Fibroblast of lung (primary cell): Measurements from ENCODE around the gene CPNE2. TPM values are rescaled to one million over a fixed set of nuclear protein-coding genes. Genes with fewer than 3 reads are reported as not detected.
A peak's percentile ranks its signal among the peaks of the same experiment; 100 is the strongest.

Experiments
- DNase-seq, 2 donors: peaks; one replicate each; pipeline versions ENCODE4 v3.0.0 to v3.0.0-alpha.2; 2010; ENCODE audit warnings: low read depth in 2 of 2
- H2AFZ ChIP-seq: 2 replicates; pipeline ENCODE4 v1.5.1; 2012; ENCODE audit warnings: low read length, control low read depth, inconsistent platforms
- H3K27ac ChIP-seq: 2 replicates; pipeline ENCODE4 v1.5.1; 2011; ENCODE audit warnings: low read length, control low read depth; ENCODE audit not compliant: insufficient read depth
- H3K27me3 ChIP-seq: 2 replicates; pipeline ENCODE4 v1.5.1; 2011; ENCODE audit warnings: mild to moderate bottlenecking, low read length; ENCODE audit not compliant: control insufficient read depth, insufficient read depth
- H3K36me3 ChIP-seq: 2 replicates; pipeline ENCODE4 v1.5.1; 2011; ENCODE audit warnings: low read length; ENCODE audit not compliant: control insufficient read depth, insufficient read depth
- H3K4me1 ChIP-seq: 2 replicates; pipeline ENCODE4 v1.5.1; 2011; ENCODE audit warnings: low read length; ENCODE audit not compliant: control insufficient read depth, insufficient read depth; ENCODE audit errors: extremely low read depth
- H3K4me2 ChIP-seq: 2 replicates; pipeline ENCODE4 v1.5.1; 2011; ENCODE audit warnings: low read length, control low read depth; ENCODE audit not compliant: insufficient read depth; ENCODE audit errors: extremely low read depth
- H3K4me3 ChIP-seq, 4 experiments: fragments of 200-600 bp in 1 of 4; sonication (generic) in 1 of 4; replicated peaks in 1 of 4; 2 replicates each; pipeline ENCODE4 v1.5.1; 2011 to 2016; ENCODE audit warnings: low read length in 4 of 4, low read depth in 3 of 4, mild to moderate bottlenecking in 3 of 4, control low read depth in 2 of 4, inconsistent platforms in 1 of 4, mixed read lengths in 1 of 4; ENCODE audit not compliant: insufficient read depth in 1 of 4; ENCODE audit errors: control extremely low read depth in 1 of 4
- H3K79me2 ChIP-seq: 2 replicates; pipeline ENCODE4 v1.5.1; 2012; ENCODE audit warnings: mild to moderate bottlenecking, low read length, inconsistent platforms; ENCODE audit not compliant: control insufficient read depth, insufficient read depth
- H3K9ac ChIP-seq: 2 replicates; pipeline ENCODE4 v1.5.1; 2011; ENCODE audit warnings: mild to moderate bottlenecking, low read length, control low read depth; ENCODE audit not compliant: insufficient read depth
- H3K9me3 ChIP-seq: 2 replicates; pipeline ENCODE4 v1.5.1; 2012; ENCODE audit warnings: low read depth, low read length; ENCODE audit not compliant: control insufficient read depth, insufficient read depth
- H4K20me1 ChIP-seq: 2 replicates; pipeline ENCODE4 v1.5.1; 2011; ENCODE audit warnings: low read length; ENCODE audit not compliant: control insufficient read depth, insufficient read depth; ENCODE audit errors: extremely low read depth
- EZH2 ChIP-seq: IDR thresholded peaks from 2 replicates; pipeline ENCODE4 v1.5.1; 2012; ENCODE audit warnings: low read length, control low read depth, mild to moderate bottlenecking; ENCODE audit errors: missing control alignments
- polyA plus RNA-seq, 2 donors: library from polyadenylated mRNA; depleted of rRNA in 1 of 2; stranded (reverse) in 1 of 2; unstranded in 1 of 2; fragments of >200 nt; gene quantifications; 2 replicates each; pipeline ENCODE4 v1.2.1, GENCODE V29; 2011 to 2012; ENCODE audit warnings: missing spikeins in 1 of 2
- total RNA-seq: library from RNA; depleted of rRNA; stranded (reverse); fragments of >200 nt; gene quantifications from 2 replicates; pipeline ENCODE4 v1.2.1, GENCODE V29; 2014
- TF ChIP-seq, protein P1 (sequence below), 2 donors: IDR thresholded peaks in 1 of 2; conservative IDR thresholded peaks in 1 of 2; 1 replicate in 1 of 2; 2 replicates in 1 of 2; pipeline ENCODE4 v1.5.1; 2011 to 2012; ENCODE audit warnings: low read length in 2 of 2, control low read depth in 1 of 2, inconsistent platforms in 1 of 2, low read depth in 1 of 2, mild to moderate bottlenecking in 1 of 2

The CPNE2 gene
- total and polyA plus RNA-seq, 2 donors (not counting 1 experiment from before 2014, with no cell fraction given): 20.5 to 39.6 TPM

- H2AFZ ChIP-seq: no peak overlapping the region
- no peaks in the 10 kb centered on the region for H3K27me3 ChIP-seq
- no peak overlapping the region for H3K27ac ChIP-seq
- peaks cover 2% of the 10 kb centered on the region for H3K4me1 ChIP-seq
- no peak overlapping the region for H3K4me3 ChIP-seq
- no peak for TF ChIP-seq EZH2
- TF ChIP-seq, protein P1, sequence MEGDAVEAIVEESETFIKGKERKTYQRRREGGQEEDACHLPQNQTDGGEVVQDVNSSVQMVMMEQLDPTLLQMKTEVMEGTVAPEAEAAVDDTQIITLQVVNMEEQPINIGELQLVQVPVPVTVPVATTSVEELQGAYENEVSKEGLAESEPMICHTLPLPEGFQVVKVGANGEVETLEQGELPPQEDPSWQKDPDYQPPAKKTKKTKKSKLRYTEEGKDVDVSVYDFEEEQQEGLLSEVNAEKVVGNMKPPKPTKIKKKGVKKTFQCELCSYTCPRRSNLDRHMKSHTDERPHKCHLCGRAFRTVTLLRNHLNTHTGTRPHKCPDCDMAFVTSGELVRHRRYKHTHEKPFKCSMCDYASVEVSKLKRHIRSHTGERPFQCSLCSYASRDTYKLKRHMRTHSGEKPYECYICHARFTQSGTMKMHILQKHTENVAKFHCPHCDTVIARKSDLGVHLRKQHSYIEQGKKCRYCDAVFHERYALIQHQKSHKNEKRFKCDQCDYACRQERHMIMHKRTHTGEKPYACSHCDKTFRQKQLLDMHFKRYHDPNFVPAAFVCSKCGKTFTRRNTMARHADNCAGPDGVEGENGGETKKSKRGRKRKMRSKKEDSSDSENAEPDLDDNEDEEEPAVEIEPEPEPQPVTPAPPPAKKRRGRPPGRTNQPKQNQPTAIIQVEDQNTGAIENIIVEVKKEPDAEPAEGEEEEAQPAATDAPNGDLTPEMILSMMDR (conservative IDR thresholded peaks at IDR 0.05 in 1 of 2, IDR thresholded peaks at IDR 0.05 in 1 of 2; ENCODE audit: low read depth in 1 of 2, low read length in 2 of 2): no peak
- no peaks in the 10 kb centered on the region for H4K20me1 ChIP-seq
- no peak overlapping the region for H3K9ac ChIP-seq
- no peaks in the 10 kb centered on the region for H3K79me2 ChIP-seq
- H3K36me3 ChIP-seq: peaks cover 7% of the 10 kb centered on the region
- no peak overlapping the region for H3K4me2 ChIP-seq
- no peaks in the 10 kb centered on the region for H3K9me3 ChIP-seq
- DNase-seq: peak; percentile 13 to 71
Observed at GRCh38 chr16:57071831-57072582, 20.4 kb upstream of the CPNE2 start.

- Histone ChIP-seq H3K27ac (no peak overlapping the region), H3K27me3 (no peaks in the 10 kb centered on the region)
- DNase-seq: no peak
Observed at GRCh38 chr16:57072616-57073275, 19.6 kb upstream of the CPNE2 start.

GRCh38 chr16:57077714-57078113, 14.7 kb upstream of the CPNE2 start:
- no peaks in the 10 kb centered on the region for H3K9me3 ChIP-seq
- no peak overlapping the region for H2AFZ ChIP-seq
- no peak overlapping the region for H3K9ac ChIP-seq
- no peak for DNase-seq
- TF ChIP-seq EZH2: no peak
- TF ChIP-seq, protein P1 (conservative IDR thresholded peaks at IDR 0.05 in 1 of 2, IDR thresholded peaks at IDR 0.05 in 1 of 2; ENCODE audit: low read depth in 1 of 2, low read length in 2 of 2): no peak
- H3K36me3 ChIP-seq: peaks cover 11% of the 10 kb centered on the region
- H3K4me2 ChIP-seq: no peak overlapping the region
- no peak overlapping the region for H3K4me3 ChIP-seq
- H3K4me1 ChIP-seq: no peaks in the 10 kb centered on the region
- no peak overlapping the region for H3K27ac ChIP-seq
- H3K27me3 ChIP-seq: no peaks in the 10 kb centered on the region
- no peaks in the 10 kb centered on the region for H3K79me2 ChIP-seq
- no peaks in the 10 kb centered on the region for H4K20me1 ChIP-seq

More at GRCh38 chr16:57072616-57073275, 19.6 kb upstream of the CPNE2 start:
- Histone ChIP-seq H3K36me3 (peaks cover 7% of the 10 kb centered on the region), H3K4me1 (peaks cover 2% of the 10 kb centered on the region), H3K4me3 (no peak overlapping the region), H3K9ac (no peak overlapping the region), H3K79me2 (no peaks in the 10 kb centered on the region), H4K20me1 (no peaks in the 10 kb centered on the region), H3K9me3 (no peaks in the 10 kb centered on the region), H3K4me2 (no peak overlapping the region), H2AFZ (no peak overlapping the region)
- TF ChIP-seq EZH2: no peak
- TF ChIP-seq, protein P1 (conservative IDR thresholded peaks at IDR 0.05 in 1 of 2, IDR thresholded peaks at IDR 0.05 in 1 of 2; ENCODE audit: low read depth in 1 of 2, low read length in 2 of 2): no peak
